ENCODE measurements around the gene TIMELESS. TPM values are rescaled to one million over a fixed set of nuclear protein-coding genes. Genes with fewer than 3 reads are reported as not detected.

Gene TIMELESS
- total and polyA plus RNA-seq, 9 of the 15 experiments (the other 6 are each of a cell fraction or from before 2014, with no cell fraction given): 11.9 to 59.2 (median 35.8) TPM

DNA sequence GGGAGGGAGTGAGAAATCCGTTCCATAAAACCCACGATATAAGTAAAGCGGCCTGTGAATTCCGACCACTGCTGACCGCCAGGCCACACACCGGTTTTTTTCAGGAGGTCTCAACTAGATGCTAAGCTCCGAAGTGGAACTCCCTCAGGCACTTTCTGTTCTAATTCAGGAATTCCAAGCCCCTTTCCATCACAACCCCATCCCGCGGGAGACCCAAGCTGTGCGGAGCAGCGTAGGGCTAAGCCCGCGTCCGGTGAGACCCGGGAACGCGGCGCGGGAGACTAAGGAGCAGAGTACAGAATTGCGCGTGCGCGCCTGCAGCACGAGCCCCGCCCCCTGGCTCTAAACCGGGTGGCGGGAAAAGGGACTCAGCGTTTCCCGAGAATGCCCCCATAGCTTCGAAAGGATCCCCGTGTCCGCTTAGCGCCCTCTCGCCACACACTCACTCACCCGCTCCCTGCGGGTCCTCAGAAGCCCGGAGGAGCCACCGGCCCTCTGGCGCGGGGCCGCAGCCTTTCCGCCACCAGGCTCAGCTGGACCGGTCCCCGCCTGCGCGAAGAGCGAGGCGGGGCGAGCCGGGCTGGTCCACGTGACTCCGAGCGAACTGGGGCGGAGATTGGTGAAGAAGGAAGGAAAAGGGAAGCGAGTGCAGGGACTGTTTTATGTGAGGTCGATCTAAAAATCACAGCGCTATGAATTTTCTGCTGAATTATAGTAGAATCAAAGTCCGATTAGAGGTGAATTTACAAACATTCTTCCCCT lies at the start of gene TIMELESS (continued):
- TF ChIP-seq, protein P1, sequence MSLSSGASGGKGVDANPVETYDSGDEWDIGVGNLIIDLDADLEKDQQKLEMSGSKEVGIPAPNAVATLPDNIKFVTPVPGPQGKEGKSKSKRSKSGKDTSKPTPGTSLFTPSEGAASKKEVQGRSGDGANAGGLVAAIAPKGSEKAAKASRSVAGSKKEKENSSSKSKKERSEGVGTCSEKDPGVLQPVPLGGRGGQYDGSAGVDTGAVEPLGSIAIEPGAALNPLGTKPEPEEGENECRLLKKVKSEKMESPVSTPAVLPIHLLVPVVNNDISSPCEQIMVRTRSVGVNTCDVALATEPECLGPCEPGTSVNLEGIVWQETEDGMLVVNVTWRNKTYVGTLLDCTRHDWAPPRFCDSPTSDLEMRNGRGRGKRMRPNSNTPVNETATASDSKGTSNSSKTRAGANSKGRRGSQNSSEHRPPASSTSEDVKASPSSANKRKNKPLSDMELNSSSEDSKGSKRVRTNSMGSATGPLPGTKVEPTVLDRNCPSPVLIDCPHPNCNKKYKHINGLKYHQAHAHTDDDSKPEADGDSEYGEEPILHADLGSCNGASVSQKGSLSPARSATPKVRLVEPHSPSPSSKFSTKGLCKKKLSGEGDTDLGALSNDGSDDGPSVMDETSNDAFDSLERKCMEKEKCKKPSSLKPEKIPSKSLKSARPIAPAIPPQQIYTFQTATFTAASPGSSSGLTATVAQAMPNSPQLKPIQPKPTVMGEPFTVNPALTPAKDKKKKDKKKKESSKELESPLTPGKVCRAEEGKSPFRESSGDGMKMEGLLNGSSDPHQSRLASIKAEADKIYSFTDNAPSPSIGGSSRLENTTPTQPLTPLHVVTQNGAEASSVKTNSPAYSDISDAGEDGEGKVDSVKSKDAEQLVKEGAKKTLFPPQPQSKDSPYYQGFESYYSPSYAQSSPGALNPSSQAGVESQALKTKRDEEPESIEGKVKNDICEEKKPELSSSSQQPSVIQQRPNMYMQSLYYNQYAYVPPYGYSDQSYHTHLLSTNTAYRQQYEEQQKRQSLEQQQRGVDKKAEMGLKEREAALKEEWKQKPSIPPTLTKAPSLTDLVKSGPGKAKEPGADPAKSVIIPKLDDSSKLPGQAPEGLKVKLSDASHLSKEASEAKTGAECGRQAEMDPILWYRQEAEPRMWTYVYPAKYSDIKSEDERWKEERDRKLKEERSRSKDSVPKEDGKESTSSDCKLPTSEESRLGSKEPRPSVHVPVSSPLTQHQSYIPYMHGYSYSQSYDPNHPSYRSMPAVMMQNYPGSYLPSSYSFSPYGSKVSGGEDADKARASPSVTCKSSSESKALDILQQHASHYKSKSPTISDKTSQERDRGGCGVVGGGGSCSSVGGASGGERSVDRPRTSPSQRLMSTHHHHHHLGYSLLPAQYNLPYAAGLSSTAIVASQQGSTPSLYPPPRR (CRISPR knock-in tag; IDR thresholded peaks at IDR 0.05; ENCODE audit: borderline replicate concordance): no peak
- no peak; the same call in none of the 2 replicates for TF ChIP-seq MBD2 (IDR thresholded peaks at IDR 0.05; ENCODE audit: borderline replicate concordance, low read depth)
- TF ChIP-seq POLR2B (IDR thresholded peaks at IDR 0.05; ENCODE audit: low read depth, partially characterized antibody): peak; percentile 87
- no peak for TF ChIP-seq DLX4 (CRISPR knock-in tag; IDR thresholded peaks at IDR 0.05)
- no peak for TF ChIP-seq FOXO4 (CRISPR knock-in tag; IDR thresholded peaks at IDR 0.05)
- TF ChIP-seq SMAD2 (IDR thresholded peaks at IDR 0.05; ENCODE audit: low read depth, low read length): no peak
- TF ChIP-seq EGR1 (conservative IDR thresholded peaks at IDR 0.05): peak; percentile 55
- TF ChIP-seq, protein P2, sequence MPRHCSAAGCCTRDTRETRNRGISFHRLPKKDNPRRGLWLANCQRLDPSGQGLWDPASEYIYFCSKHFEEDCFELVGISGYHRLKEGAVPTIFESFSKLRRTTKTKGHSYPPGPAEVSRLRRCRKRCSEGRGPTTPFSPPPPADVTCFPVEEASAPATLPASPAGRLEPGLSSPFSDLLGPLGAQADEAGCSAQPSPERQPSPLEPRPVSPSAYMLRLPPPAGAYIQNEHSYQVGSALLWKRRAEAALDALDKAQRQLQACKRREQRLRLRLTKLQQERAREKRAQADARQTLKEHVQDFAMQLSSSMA (CRISPR knock-in tag; IDR thresholded peaks at IDR 0.05): no peak; the same call in 1 of the 2 replicates
- TF ChIP-seq KLF1 (tag; IDR thresholded peaks at IDR 0.05): no peak
- no peak for TF ChIP-seq PRMT5 (CRISPR knock-in tag; IDR thresholded peaks at IDR 0.05)
- no peak for TF ChIP-seq TRIM28 (IDR thresholded peaks at IDR 0.05)
- peak; percentile 45; the same call in 1 of the 2 replicates for TF ChIP-seq NFIC (IDR thresholded peaks at IDR 0.05)
- TF ChIP-seq LEF1 (IDR thresholded peaks at IDR 0.05): no peak; the same call in 1 of the 2 replicates
- TF ChIP-seq CC2D1A (IDR thresholded peaks at IDR 0.05): no peak
- TF ChIP-seq FOXK1 (CRISPR knock-in tag; IDR thresholded peaks at IDR 0.05; ENCODE audit: borderline replicate concordance): no peak
- TF ChIP-seq ZKSCAN8 (CRISPR knock-in tag; IDR thresholded peaks at IDR 0.05): no peak
- no peak for TF ChIP-seq TCFL5 (CRISPR knock-in tag; conservative IDR thresholded peaks at IDR 0.05)
- no peak for TF ChIP-seq TAL1 (IDR thresholded peaks at IDR 0.05)
- peak; percentile 89 for TF ChIP-seq HMGN3 (IDR thresholded peaks at IDR 0.05; ENCODE audit: borderline replicate concordance, extremely low read depth, insufficient read length, low read depth, low read length)
- peak in 1 of 2 experiments; percentile 8; a peak in 1 of 4 replicates for TF ChIP-seq TRIM24 (IDR thresholded peaks at IDR 0.05)
- TF ChIP-seq STAT5B (CRISPR knock-in tag; IDR thresholded peaks at IDR 0.05): no peak
- no peak for TF ChIP-seq PPARD (CRISPR knock-in tag; IDR thresholded peaks at IDR 0.05)
- TF ChIP-seq ZNF717 (CRISPR knock-in tag; IDR thresholded peaks at IDR 0.05): no peak
